Embryonic facial prominence (tissue), 1 donor: Measurements from ENCODE around the gene GRIFIN.

Source experiments
- DNase-seq: peaks from one replicate; pipeline ENCODE4 v3.0.0-alpha.2; 2016; ENCODE audit errors: extremely low spot score

Gene GRIFIN

DNA sequence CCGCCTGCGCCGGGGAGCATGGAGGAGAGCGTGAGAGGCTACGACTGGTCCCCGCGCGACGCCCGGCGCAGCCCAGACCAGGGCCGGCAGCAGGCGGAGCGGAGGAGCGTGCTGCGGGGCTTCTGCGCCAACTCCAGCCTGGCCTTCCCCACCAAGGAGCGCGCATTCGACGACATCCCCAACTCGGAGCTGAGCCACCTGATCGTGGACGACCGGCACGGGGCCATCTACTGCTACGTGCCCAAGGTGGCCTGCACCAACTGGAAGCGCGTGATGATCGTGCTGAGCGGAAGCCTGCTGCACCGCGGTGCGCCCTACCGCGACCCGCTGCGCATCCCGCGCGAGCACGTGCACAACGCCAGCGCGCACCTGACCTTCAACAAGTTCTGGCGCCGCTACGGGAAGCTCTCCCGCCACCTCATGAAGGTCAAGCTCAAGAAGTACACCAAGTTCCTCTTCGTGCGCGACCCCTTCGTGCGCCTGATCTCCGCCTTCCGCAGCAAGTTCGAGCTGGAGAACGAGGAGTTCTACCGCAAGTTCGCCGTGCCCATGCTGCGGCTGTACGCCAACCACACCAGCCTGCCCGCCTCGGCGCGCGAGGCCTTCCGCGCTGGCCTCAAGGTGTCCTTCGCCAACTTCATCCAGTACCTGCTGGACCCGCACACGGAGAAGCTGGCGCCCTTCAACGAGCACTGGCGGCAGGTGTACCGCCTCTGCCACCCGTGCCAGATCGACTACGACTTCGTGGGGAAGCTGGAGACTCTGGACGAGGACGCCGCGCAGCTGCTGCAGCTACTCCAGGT, 43.1 kb downstream of the GRIFIN start:
- no peak for DNase-seq

- no peak for DNase-seq
Measured at GRCh38 chr7:2431260-2431867, 44.8 kb downstream of the GRIFIN start.

GRCh38 chr7:2425749-2426148, 50.4 kb downstream of the GRIFIN start:
- no peak for DNase-seq
